Superior temporal gyrus (tissue), 1 donor: ENCODE results near the gene TK2.

Source experiments
- DNase-seq: peaks from one replicate; pipeline ENCODE4 v3.0.0-alpha.2; 2016; ENCODE audit errors: extremely low spot score

The TK2 gene

GRCh38 chr16:66484453-66485213 lies 65.3 kb downstream of the TK2 start:
- DNase-seq = no peak

GRCh38 chr16:66483689-66484452 lies 66.1 kb downstream of the TK2 start:
- DNase-seq = peak; percentile 78

- no peak for DNase-seq
Observed at GRCh38 chr16:66481943-66482390, 68.0 kb downstream of the TK2 start.

GRCh38 chr16:66481081-66481942 lies 68.6 kb downstream of the TK2 start:
- DNase-seq = no peak

- DNase-seq = no peak
Observed at GRCh38 chr16:66480265-66481080, 69.4 kb downstream of the TK2 start.

- no peak for DNase-seq
Observed at GRCh38 chr16:66479661-66480264, 70.2 kb downstream of the TK2 start.

- DNase-seq = peak; percentile 74
Observed at GRCh38 chr16:66478733-66479511, 71.0 kb downstream of the TK2 start.

GRCh38 chr16:66477028-66477515 lies 72.8 kb downstream of the TK2 start:
- DNase-seq = no peak

- no peak for DNase-seq
Observed at GRCh38 chr16:66476328-66477027, 73.4 kb downstream of the TK2 start.

GRCh38 chr16:66475232-66475631 lies 74.7 kb downstream of the TK2 start:
- DNase-seq = no peak

- no peak for DNase-seq
Observed at GRCh38 chr16:66474750-66475199, 75.1 kb downstream of the TK2 start.

GRCh38 chr16:66473654-66474519 lies 76.0 kb downstream of the TK2 start:
- no peak for DNase-seq

GRCh38 chr16:66473051-66473571 lies 76.8 kb downstream of the TK2 start:
- no peak for DNase-seq

GRCh38 chr16:66471716-66472393 lies 78.1 kb downstream of the TK2 start:
- no peak for DNase-seq

GRCh38 chr16:66471264-66471663 lies 78.7 kb downstream of the TK2 start:
- no peak for DNase-seq

GRCh38 chr16:66470556-66470955 lies 79.4 kb downstream of the TK2 start:
- DNase-seq = no peak

- no peak for DNase-seq
Observed at GRCh38 chr16:66469947-66470546, 79.9 kb downstream of the TK2 start.
